Cardiac fibroblast (primary cell): ENCODE data around the gene KCTD5.
"Not testable (repeated sequence)": the region's sequence is repeated elsewhere in the genome, so short reads cannot be mapped to it uniquely, and the experiment has no call there.

Source experiments
- DNase-seq, 2 donors: peaks; one replicate each; pipeline versions ENCODE4 v3.0.0 to v3.0.0-alpha.2; 2010; ENCODE audit warnings: low read depth in 2 of 2
- H3K4me3 ChIP-seq, 2 donors: replicated peaks in 1 of 2; 1 replicate in 1 of 2; 2 replicates in 1 of 2; pipeline ENCODE4 v1.5.1; 2011; ENCODE audit warnings: low read depth in 2 of 2, low read length in 2 of 2, mild to moderate bottlenecking in 2 of 2, moderate library complexity in 1 of 2
- CTCF ChIP-seq: IDR thresholded peaks from one replicate; pipeline ENCODE4 v1.5.1; 2011; ENCODE audit warnings: low read depth, mild to moderate bottlenecking, low read length, inconsistent platforms

Gene KCTD5

GRCh38 chr16:2671741-2672140 is 10.6 kb upstream of the KCTD5 start:
- no peak for TF ChIP-seq CTCF
- no peak for DNase-seq
- peak overlapping the region in 1 of 2 donors; percentile 48 for H3K4me3 ChIP-seq

- peak overlapping the region; percentile 67 to 69 for H3K4me3 ChIP-seq
- TF ChIP-seq CTCF: no peak
- DNase-seq: peak; percentile 93 to 97
Observed at GRCh38 chr16:2673066-2673999, 9.0 kb upstream of the KCTD5 start.

- no peak for DNase-seq
- no peak overlapping the region for H3K4me3 ChIP-seq
- no peak for TF ChIP-seq CTCF
Observed at GRCh38 chr16:2675021-2675420, 7.3 kb upstream of the KCTD5 start.

- DNase-seq: peak in 1 of 2 donors; percentile 39
- no peak overlapping the region for H3K4me3 ChIP-seq
- no peak for TF ChIP-seq CTCF
Observed at GRCh38 chr16:2675714-2676113, 6.6 kb upstream of the KCTD5 start.

GRCh38 chr16:2676937-2677336 is 5.4 kb upstream of the KCTD5 start:
- DNase-seq, H3K4me3 ChIP-seq: not testable (repeated sequence)

GRCh38 chr16:2678206-2678965 is 3.9 kb upstream of the KCTD5 start:
- not testable (repeated sequence) for H3K4me3 ChIP-seq, DNase-seq

- DNase-seq, H3K4me3 ChIP-seq: not testable (repeated sequence)
Observed at GRCh38 chr16:2679902-2680301, 2.4 kb upstream of the KCTD5 start.

- peak in 1 of 2 donors; percentile 18 for DNase-seq
- H3K4me3 ChIP-seq: not testable (repeated sequence)
Observed at GRCh38 chr16:2680360-2680759, 2.0 kb upstream of the KCTD5 start.

- H3K4me3 ChIP-seq: peak overlapping the region; percentile 97 to 98
- DNase-seq: peak; percentile 38 to 43
Observed at GRCh38 chr16:2683041-2683440, 718 bp downstream of the KCTD5 start.

GRCh38 chr16:2686075-2686474 is 3.8 kb downstream of the KCTD5 start:
- not testable (repeated sequence) for DNase-seq, H3K4me3 ChIP-seq
